ENCODE results near the gene SEC61A1. TPM values are rescaled to one million over a fixed set of nuclear protein-coding genes. Genes with fewer than 3 reads are reported as not detected.

The SEC61A1 gene
- total RNA-seq, 1 donor from 2014 or later, result 400 TPM

GRCh38 chr3:128063865-128064264 lies 11.6 kb downstream of the SEC61A1 start:
- FAIRE-seq (no peak), DNase-seq (ENCODE audit: low read depth) (no peak)
- no peak overlapping the region for H3K4me2 ChIP-seq (ENCODE audit: low read length)
- TF ChIP-seq EZH2 (IDR thresholded peaks at IDR 0.05; ENCODE audit: insufficient read depth, low read length) (no peak), CTCF (IDR thresholded peaks at IDR 0.05; ENCODE audit: insufficient read depth, low read depth, low read length) (no peak)
- no peak overlapping the region for H3K27ac Mint-ChIP-seq (ENCODE audit: unreplicated experiment)
- no peaks in the 10 kb centered on the region for H3K27me3 Mint-ChIP-seq (ENCODE audit: low read depth, unreplicated experiment)
- no peak overlapping the region for H3K9ac ChIP-seq (ENCODE audit: low read length)
- peaks cover 83% of the 10 kb centered on the region for H3K36me3 ChIP-seq (ENCODE audit: insufficient read depth, low read length)
- peaks cover 50% of the 10 kb centered on the region for H3K36me3 Mint-ChIP-seq (ENCODE audit: low read depth, unreplicated experiment)
- peaks cover 82% of the 10 kb centered on the region for H3K79me2 ChIP-seq (ENCODE audit: insufficient read depth, low read length)
- no peak overlapping the region for H3K4me3 ChIP-seq (ENCODE audit: insufficient read depth, low read depth, low read length)
- H3K9me3 Mint-ChIP-seq (ENCODE audit: unreplicated experiment), result no peaks in the 10 kb centered on the region
- peaks cover 22% of the 10 kb centered on the region for H3K4me1 Mint-ChIP-seq (ENCODE audit: low read depth, unreplicated experiment)
- H3K9me3 ChIP-seq (ENCODE audit: insufficient read depth, low read depth, low read length), result no peaks in the 10 kb centered on the region
- no peaks in the 10 kb centered on the region for H3K27me3 ChIP-seq (ENCODE audit: insufficient read depth, low read length)
- H3K4me3 Mint-ChIP-seq (ENCODE audit: unreplicated experiment), result no peak overlapping the region
- H4K20me1 ChIP-seq (ENCODE audit: insufficient read depth, low read length), result peaks cover 94% of the 10 kb centered on the region
- peaks cover 29% of the 10 kb centered on the region for H3K4me1 ChIP-seq (ENCODE audit: insufficient read depth, low read length)
- H2AFZ ChIP-seq (ENCODE audit: low read depth, low read length), result no peak overlapping the region
- H3K27ac ChIP-seq (ENCODE audit: low read depth, low read length), result peak overlapping the region; percentile 4

GRCh38 chr3:128064962-128065361 lies 12.7 kb downstream of the SEC61A1 start:
- H3K27me3 ChIP-seq (ENCODE audit: insufficient read depth, low read length), result no peaks in the 10 kb centered on the region
- H2AFZ ChIP-seq (ENCODE audit: low read depth, low read length), result no peak overlapping the region
- DNase-seq (ENCODE audit: low read depth) (no peak), FAIRE-seq (no peak)
- H3K9me3 Mint-ChIP-seq (ENCODE audit: unreplicated experiment), result no peaks in the 10 kb centered on the region
- peaks cover 18% of the 10 kb centered on the region for H3K4me1 Mint-ChIP-seq (ENCODE audit: low read depth, unreplicated experiment)
- H3K4me3 ChIP-seq (ENCODE audit: insufficient read depth, low read depth, low read length), result no peak overlapping the region
- peaks cover 94% of the 10 kb centered on the region for H4K20me1 ChIP-seq (ENCODE audit: insufficient read depth, low read length)
- H3K36me3 ChIP-seq (ENCODE audit: insufficient read depth, low read length), result peaks cover 86% of the 10 kb centered on the region
- H3K4me2 ChIP-seq (ENCODE audit: low read length), result no peak overlapping the region
- peaks cover 23% of the 10 kb centered on the region for H3K4me1 ChIP-seq (ENCODE audit: insufficient read depth, low read length)
- H3K9ac ChIP-seq (ENCODE audit: low read length), result no peak overlapping the region
- no peak overlapping the region for H3K27ac ChIP-seq (ENCODE audit: low read depth, low read length)
- TF ChIP-seq CTCF (IDR thresholded peaks at IDR 0.05; ENCODE audit: insufficient read depth, low read depth, low read length) (no peak), EZH2 (IDR thresholded peaks at IDR 0.05; ENCODE audit: insufficient read depth, low read length) (no peak)
- peaks cover 81% of the 10 kb centered on the region for H3K79me2 ChIP-seq (ENCODE audit: insufficient read depth, low read length)
- peaks cover 47% of the 10 kb centered on the region for H3K36me3 Mint-ChIP-seq (ENCODE audit: low read depth, unreplicated experiment)
- H3K4me3 Mint-ChIP-seq (ENCODE audit: unreplicated experiment), result no peak overlapping the region
- no peaks in the 10 kb centered on the region for H3K27me3 Mint-ChIP-seq (ENCODE audit: low read depth, unreplicated experiment)
- peak overlapping the region; percentile 56 for H3K27ac Mint-ChIP-seq (ENCODE audit: unreplicated experiment)
- no peaks in the 10 kb centered on the region for H3K9me3 ChIP-seq (ENCODE audit: insufficient read depth, low read depth, low read length)

- H3K4me1 Mint-ChIP-seq (ENCODE audit: low read depth, unreplicated experiment), result peaks cover 11% of the 10 kb centered on the region
- TF ChIP-seq EZH2 (IDR thresholded peaks at IDR 0.05; ENCODE audit: insufficient read depth, low read length), result no peak
- no peak for TF ChIP-seq CTCF (IDR thresholded peaks at IDR 0.05; ENCODE audit: insufficient read depth, low read depth, low read length)
- Histone ChIP-seq H3K27ac (ENCODE audit: low read depth, low read length) (no peak overlapping the region), H3K4me2 (ENCODE audit: low read length) (no peak overlapping the region), H3K9ac (ENCODE audit: low read length) (no peak overlapping the region), H3K27me3 (ENCODE audit: insufficient read depth, low read length) (no peaks in the 10 kb centered on the region), H3K4me3 (ENCODE audit: insufficient read depth, low read depth, low read length) (no peak overlapping the region), H3K36me3 (ENCODE audit: insufficient read depth, low read length) (peaks cover 91% of the 10 kb centered on the region), H2AFZ (ENCODE audit: low read depth, low read length) (no peak overlapping the region), H3K4me1 (ENCODE audit: insufficient read depth, low read length) (peaks cover 14% of the 10 kb centered on the region), H3K79me2 (ENCODE audit: insufficient read depth, low read length) (peaks cover 91% of the 10 kb centered on the region), H4K20me1 (ENCODE audit: insufficient read depth, low read length) (peaks cover 95% of the 10 kb centered on the region), H3K9me3 (ENCODE audit: insufficient read depth, low read depth, low read length) (no peaks in the 10 kb centered on the region)
- H3K9me3 Mint-ChIP-seq (ENCODE audit: unreplicated experiment), result no peaks in the 10 kb centered on the region
- no peak for DNase-seq (ENCODE audit: low read depth)
- H3K36me3 Mint-ChIP-seq (ENCODE audit: low read depth, unreplicated experiment), result peaks cover 41% of the 10 kb centered on the region
- no peak for FAIRE-seq
- H3K27me3 Mint-ChIP-seq (ENCODE audit: low read depth, unreplicated experiment), result no peaks in the 10 kb centered on the region
- no peak overlapping the region for H3K4me3 Mint-ChIP-seq (ENCODE audit: unreplicated experiment)
- no peak overlapping the region for H3K27ac Mint-ChIP-seq (ENCODE audit: unreplicated experiment)
Observed at GRCh38 chr3:128066114-128066513, 13.9 kb downstream of the SEC61A1 start.

Data from astrocyte (in vitro differentiated cells and primary cell).